B cell (primary cell): ENCODE data around the gene NCOA7.

Experiments used
- EZH2 ChIP-seq: IDR thresholded peaks from 2 replicates; pipeline ENCODE4 v1.6.1; 2012; ENCODE audit warnings: borderline replicate concordance, low read depth, mild to moderate bottlenecking, moderate library complexity, low read length; ENCODE audit not compliant: insufficient read depth, poor library complexity, severe bottlenecking
- TF ChIP-seq, protein P1 (sequence below): fragments of 200-600 bp; IDR thresholded peaks from one replicate; pipeline ENCODE4 v1.8.0; 2022; ENCODE audit warnings: antibody characterized with exemption, mild to moderate bottlenecking

DNA sequence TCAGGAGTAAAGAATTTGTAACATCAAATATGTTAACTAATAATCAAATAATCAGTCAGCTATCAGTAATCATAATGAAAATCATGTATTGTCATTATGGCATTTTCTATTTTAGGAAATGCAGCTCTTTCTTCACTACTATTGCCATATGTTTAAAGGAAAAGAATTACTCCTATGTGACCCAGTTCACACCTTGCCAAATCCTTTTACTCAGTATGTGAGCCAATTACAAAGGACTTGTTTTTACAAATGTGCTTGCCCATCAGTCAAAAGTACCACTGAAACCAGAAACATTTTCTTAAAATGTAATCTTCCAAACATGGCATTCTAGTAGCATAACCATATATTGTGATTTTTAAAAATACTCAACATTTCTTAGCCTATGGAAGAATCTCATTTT is 63.6 kb downstream of the NCOA7 start:
- TF ChIP-seq, protein P1, sequence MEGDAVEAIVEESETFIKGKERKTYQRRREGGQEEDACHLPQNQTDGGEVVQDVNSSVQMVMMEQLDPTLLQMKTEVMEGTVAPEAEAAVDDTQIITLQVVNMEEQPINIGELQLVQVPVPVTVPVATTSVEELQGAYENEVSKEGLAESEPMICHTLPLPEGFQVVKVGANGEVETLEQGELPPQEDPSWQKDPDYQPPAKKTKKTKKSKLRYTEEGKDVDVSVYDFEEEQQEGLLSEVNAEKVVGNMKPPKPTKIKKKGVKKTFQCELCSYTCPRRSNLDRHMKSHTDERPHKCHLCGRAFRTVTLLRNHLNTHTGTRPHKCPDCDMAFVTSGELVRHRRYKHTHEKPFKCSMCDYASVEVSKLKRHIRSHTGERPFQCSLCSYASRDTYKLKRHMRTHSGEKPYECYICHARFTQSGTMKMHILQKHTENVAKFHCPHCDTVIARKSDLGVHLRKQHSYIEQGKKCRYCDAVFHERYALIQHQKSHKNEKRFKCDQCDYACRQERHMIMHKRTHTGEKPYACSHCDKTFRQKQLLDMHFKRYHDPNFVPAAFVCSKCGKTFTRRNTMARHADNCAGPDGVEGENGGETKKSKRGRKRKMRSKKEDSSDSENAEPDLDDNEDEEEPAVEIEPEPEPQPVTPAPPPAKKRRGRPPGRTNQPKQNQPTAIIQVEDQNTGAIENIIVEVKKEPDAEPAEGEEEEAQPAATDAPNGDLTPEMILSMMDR: no peak
- no peak for TF ChIP-seq EZH2
